ENCODE measurements around the gene F2RL1. TPM values are rescaled to one million over a fixed set of nuclear protein-coding genes. Genes with fewer than 3 reads are reported as not detected.
"Not testable (repeated sequence)": the region's sequence is repeated elsewhere in the genome, so short reads cannot be mapped to it uniquely, and the experiment has no call there.

The F2RL1 gene
- total RNA-seq, 1 experiment from 2014 or later = 37.3 TPM

DNA sequence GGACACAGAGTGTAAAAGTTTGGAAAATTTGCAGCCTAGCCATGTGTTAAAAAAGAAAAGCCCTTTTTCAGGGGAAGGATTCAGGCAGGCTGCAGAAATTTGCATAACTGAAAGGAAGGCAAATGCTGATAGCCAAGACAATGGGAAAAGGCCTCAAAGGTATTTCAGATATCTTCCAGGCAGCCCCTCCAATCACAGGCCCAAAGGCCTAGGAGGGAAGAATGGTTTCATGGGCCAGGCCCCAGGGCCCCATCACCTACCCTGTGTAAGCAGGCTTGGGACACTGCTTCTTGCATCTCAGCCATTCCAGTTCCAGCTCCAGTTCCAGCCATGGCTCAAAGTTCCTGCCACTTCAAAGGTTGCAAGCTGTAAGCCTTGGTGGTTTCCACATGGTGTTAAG is 35.8 kb downstream of the F2RL1 start:
- peaks cover 4% of the 10 kb centered on the region; the same call in 1 of the 2 replicates for H3K27me3 Mint-ChIP-seq (ENCODE audit: low read depth)
- ATAC-seq = no peak; the same call in 1 of the 2 replicates
- no peak overlapping the region for H3K4me3 Mint-ChIP-seq
- H3K27ac Mint-ChIP-seq = no peak overlapping the region
- peaks cover 40% of the 10 kb centered on the region for H3K9me3 Mint-ChIP-seq
- peaks cover 25% of the 10 kb centered on the region for H3K36me3 Mint-ChIP-seq
- H3K4me1 Mint-ChIP-seq = peaks cover 11% of the 10 kb centered on the region
- TF ChIP-seq, protein P1, sequence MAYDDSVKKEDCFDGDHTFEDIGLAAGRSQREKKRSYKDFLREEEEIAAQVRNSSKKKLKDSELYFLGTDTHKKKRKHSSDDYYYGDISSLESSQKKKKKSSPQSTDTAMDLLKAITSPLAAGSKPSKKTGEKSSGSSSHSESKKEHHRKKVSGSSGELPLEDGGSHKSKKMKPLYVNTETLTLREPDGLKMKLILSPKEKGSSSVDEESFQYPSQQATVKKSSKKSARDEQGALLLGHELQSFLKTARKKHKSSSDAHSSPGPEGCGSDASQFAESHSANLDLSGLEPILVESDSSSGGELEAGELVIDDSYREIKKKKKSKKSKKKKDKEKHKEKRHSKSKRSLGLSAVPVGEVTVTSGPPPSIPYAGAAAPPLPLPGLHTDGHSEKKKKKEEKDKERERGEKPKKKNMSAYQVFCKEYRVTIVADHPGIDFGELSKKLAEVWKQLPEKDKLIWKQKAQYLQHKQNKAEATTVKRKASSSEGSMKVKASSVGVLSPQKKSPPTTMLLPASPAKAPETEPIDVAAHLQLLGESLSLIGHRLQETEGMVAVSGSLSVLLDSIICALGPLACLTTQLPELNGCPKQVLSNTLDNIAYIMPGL (CRISPR knock-in tag; IDR thresholded peaks at IDR 0.05) = no peak
- TF ChIP-seq E2F5 (CRISPR knock-in tag; IDR thresholded peaks at IDR 0.05) (no peak), ZNF138 (CRISPR knock-in tag; conservative IDR thresholded peaks at IDR 0.05) (no peak), PRDM15 (CRISPR knock-in tag; IDR thresholded peaks at IDR 0.05) (no peak)
- TF ChIP-seq, protein P2, sequence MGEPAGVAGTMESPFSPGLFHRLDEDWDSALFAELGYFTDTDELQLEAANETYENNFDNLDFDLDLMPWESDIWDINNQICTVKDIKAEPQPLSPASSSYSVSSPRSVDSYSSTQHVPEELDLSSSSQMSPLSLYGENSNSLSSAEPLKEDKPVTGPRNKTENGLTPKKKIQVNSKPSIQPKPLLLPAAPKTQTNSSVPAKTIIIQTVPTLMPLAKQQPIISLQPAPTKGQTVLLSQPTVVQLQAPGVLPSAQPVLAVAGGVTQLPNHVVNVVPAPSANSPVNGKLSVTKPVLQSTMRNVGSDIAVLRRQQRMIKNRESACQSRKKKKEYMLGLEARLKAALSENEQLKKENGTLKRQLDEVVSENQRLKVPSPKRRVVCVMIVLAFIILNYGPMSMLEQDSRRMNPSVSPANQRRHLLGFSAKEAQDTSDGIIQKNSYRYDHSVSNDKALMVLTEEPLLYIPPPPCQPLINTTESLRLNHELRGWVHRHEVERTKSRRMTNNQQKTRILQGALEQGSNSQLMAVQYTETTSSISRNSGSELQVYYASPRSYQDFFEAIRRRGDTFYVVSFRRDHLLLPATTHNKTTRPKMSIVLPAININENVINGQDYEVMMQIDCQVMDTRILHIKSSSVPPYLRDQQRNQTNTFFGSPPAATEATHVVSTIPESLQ (CRISPR knock-in tag; IDR thresholded peaks at IDR 0.05) = no peak
- TF ChIP-seq, protein P3, sequence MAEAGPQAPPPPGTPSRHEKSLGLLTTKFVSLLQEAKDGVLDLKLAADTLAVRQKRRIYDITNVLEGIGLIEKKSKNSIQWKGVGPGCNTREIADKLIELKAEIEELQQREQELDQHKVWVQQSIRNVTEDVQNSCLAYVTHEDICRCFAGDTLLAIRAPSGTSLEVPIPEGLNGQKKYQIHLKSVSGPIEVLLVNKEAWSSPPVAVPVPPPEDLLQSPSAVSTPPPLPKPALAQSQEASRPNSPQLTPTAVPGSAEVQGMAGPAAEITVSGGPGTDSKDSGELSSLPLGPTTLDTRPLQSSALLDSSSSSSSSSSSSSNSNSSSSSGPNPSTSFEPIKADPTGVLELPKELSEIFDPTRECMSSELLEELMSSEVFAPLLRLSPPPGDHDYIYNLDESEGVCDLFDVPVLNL (CRISPR knock-in tag; IDR thresholded peaks at IDR 0.05; ENCODE audit: borderline replicate concordance, low read depth) = no peak
- no peak for DNase-seq (ENCODE audit: low spot score)
- ChIA-PET POLR2A (no interaction called here), CTCF (no interaction called here)

- peaks cover 40% of the 10 kb centered on the region for H3K9me3 Mint-ChIP-seq
- ATAC-seq; H3K27me3 Mint-ChIP-seq (ENCODE audit: low read depth); H3K4me3 Mint-ChIP-seq; H3K27ac Mint-ChIP-seq; POLR2A ChIA-PET; DNase-seq (ENCODE audit: low spot score); CTCF ChIA-PET; H3K4me1 Mint-ChIP-seq: not testable (repeated sequence)
- peaks cover 25% of the 10 kb centered on the region for H3K36me3 Mint-ChIP-seq
Observed at GRCh38 chr5:76855501-76855900, 36.7 kb downstream of the F2RL1 start.

GRCh38 chr5:76855961-76856360 is 37.1 kb downstream of the F2RL1 start:
- peaks cover 4% of the 10 kb centered on the region; the same call in 1 of the 2 replicates for H3K27me3 Mint-ChIP-seq (ENCODE audit: low read depth)
- no peak for TF ChIP-seq NFATC4 (CRISPR knock-in tag; IDR thresholded peaks at IDR 0.05)
- no peak for TF ChIP-seq FOXJ3 (CRISPR knock-in tag; IDR thresholded peaks at IDR 0.05; ENCODE audit: borderline replicate concordance)
- H3K4me3 Mint-ChIP-seq = no peak overlapping the region
- no peak overlapping the region for H3K27ac Mint-ChIP-seq
- peaks cover 7% of the 10 kb centered on the region for H3K4me1 Mint-ChIP-seq
- ATAC-seq (no peak), DNase-seq (ENCODE audit: low spot score) (no peak)
- ChIA-PET POLR2A (no interaction called here), CTCF (no interaction called here)
- H3K9me3 Mint-ChIP-seq = peaks cover 40% of the 10 kb centered on the region
- H3K36me3 Mint-ChIP-seq = peaks cover 25% of the 10 kb centered on the region

DNA sequence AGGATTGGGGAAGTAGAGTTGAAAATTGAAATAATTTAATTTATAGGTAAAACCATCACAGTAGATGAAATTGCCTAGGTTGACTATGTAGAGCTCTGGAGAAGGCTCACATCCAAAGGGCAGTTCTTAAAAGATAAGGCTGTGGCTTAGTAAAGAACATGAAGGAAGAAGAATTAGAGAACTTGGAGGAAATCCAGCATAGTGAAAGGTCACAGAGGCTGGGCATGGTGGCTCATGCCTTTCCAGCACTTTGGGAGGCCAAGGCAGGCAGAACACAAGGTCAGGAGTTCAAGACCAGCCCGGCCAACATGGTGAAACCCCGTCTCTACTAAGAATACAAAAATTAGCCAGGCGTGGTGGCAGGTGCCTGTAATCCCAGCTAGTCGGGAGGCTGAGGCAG is 38.0 kb downstream of the F2RL1 start:
- POLR2A ChIA-PET; CTCF ChIA-PET; ATAC-seq; H3K27ac Mint-ChIP-seq; H3K27me3 Mint-ChIP-seq (ENCODE audit: low read depth); DNase-seq (ENCODE audit: low spot score); H3K4me3 Mint-ChIP-seq: not testable (repeated sequence)
- Mint-ChIP-seq H3K9me3 (peaks cover 40% of the 10 kb centered on the region), H3K4me1 (peaks cover 12% of the 10 kb centered on the region), H3K36me3 (peaks cover 25% of the 10 kb centered on the region)
